Kasumi-1 (cell line): Measurements from ENCODE around the gene SMCO4.
A peak's percentile ranks its signal among the peaks of the same experiment; 100 is the strongest.

ENCODE experiments used
- DNase-seq, 2 experiments: peaks; one replicate each; lab custom pipeline; 2025; lab: John Stamatoyannopoulos, UW

Gene SMCO4

GRCh38 chr11:93528757-93529645, 14.2 kb downstream of the SMCO4 start:
- peak; percentile 8 for DNase-seq

GRCh38 chr11:93528252-93528651, 14.9 kb downstream of the SMCO4 start:
- DNase-seq, result no peak

- DNase-seq, result no peak
Observed at GRCh38 chr11:93526641-93527583, 16.3 kb downstream of the SMCO4 start.

- no peak for DNase-seq
Observed at GRCh38 chr11:93526346-93526633, 16.9 kb downstream of the SMCO4 start.

GRCh38 chr11:93525601-93526345, 17.4 kb downstream of the SMCO4 start:
- DNase-seq, result peak; percentile 32 to 35

GRCh38 chr11:93524858-93525257, 18.3 kb downstream of the SMCO4 start:
- DNase-seq, result no peak

- DNase-seq, result no peak
Observed at GRCh38 chr11:93524173-93524536, 19.0 kb downstream of the SMCO4 start.

- no peak for DNase-seq
Observed at GRCh38 chr11:93520726-93521509, 22.3 kb downstream of the SMCO4 start.

- DNase-seq, result no peak
Observed at GRCh38 chr11:93519179-93519578, 24.0 kb downstream of the SMCO4 start.

GRCh38 chr11:93518081-93518480, 25.1 kb downstream of the SMCO4 start:
- no peak for DNase-seq

- DNase-seq, result no peak
Observed at GRCh38 chr11:93517611-93518010, 25.6 kb downstream of the SMCO4 start.

GRCh38 chr11:93517041-93517440, 26.1 kb downstream of the SMCO4 start:
- no peak for DNase-seq

- peak; percentile 37 to 56 for DNase-seq
Observed at GRCh38 chr11:93515441-93516025, 27.7 kb downstream of the SMCO4 start.

GRCh38 chr11:93514712-93515111, 28.5 kb downstream of the SMCO4 start:
- DNase-seq, result no peak

- no peak for DNase-seq
Observed at GRCh38 chr11:93513772-93514171, 29.4 kb downstream of the SMCO4 start.

GRCh38 chr11:93512949-93513667, 30.1 kb downstream of the SMCO4 start:
- no peak for DNase-seq

GRCh38 chr11:93512073-93512475, 31.1 kb downstream of the SMCO4 start:
- DNase-seq, result no peak

- peak; percentile 27 to 30 for DNase-seq
Observed at GRCh38 chr11:93510196-93510873, 32.9 kb downstream of the SMCO4 start.

GRCh38 chr11:93507517-93507916, 35.7 kb downstream of the SMCO4 start:
- DNase-seq, result no peak

GRCh38 chr11:93505703-93506102, 37.5 kb downstream of the SMCO4 start:
- no peak for DNase-seq
